ENCODE results near the gene ANO8. TPM values are rescaled to one million over a fixed set of nuclear protein-coding genes. Genes with fewer than 3 reads are reported as not detected.

Gene ANO8
- total and polyA plus RNA-seq, 8 donors = 1.1 to 37.9 (median 9.8) TPM

DNA sequence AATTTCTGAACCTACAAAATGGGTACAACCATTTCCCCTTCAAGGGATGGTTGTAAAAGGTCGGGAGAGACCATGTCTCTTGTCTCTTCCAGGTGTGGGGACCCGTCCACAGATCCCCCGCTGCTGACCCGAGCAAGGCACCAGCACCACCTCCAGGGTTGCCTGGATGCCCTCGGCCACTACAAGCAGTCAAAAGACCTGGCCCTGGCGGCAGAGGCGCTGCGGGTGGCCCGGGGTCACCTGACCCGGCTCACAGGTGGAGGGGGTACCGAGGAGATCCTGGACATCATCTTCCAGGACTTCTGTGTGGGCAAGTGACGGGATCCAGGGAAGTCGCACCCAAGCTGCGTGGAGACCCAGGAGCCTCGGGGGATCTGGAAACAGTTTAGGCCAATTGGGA lies 6.7 kb upstream of the ANO8 start:
- Histone ChIP-seq H3K4me3 (no peak overlapping the region), H3K4me1 (peaks cover 10 to 39% (median 31%) of the 10 kb centered on the region in 4 donors), H3K27me3 (no peaks in the 10 kb centered on the region), H3K36me3 (peaks cover 0 to 32% (median 21%) of the 10 kb centered on the region in 4 donors), H3K27ac (no peak overlapping the region), H3K9me3 (no peaks in the 10 kb centered on the region)
- WGBS, 5 donors = 92 to 96% (median 93%) methylated on average over 14 to 15 of the region's 15 CpGs
- TF ChIP-seq EP300 (IDR thresholded peaks at IDR 0.05) (no peak), CTCF (IDR thresholded peaks at IDR 0.05) (no peak), POLR2AphosphoS5 (IDR thresholded peaks at IDR 0.05) (no peak), POLR2A (IDR thresholded peaks at IDR 0.05) (no peak)
- no peak for DNase-seq
- intact Hi-C loops (cut with DNase I; ENCODE audit: low total_unique reads) = no loop called here

DNA sequence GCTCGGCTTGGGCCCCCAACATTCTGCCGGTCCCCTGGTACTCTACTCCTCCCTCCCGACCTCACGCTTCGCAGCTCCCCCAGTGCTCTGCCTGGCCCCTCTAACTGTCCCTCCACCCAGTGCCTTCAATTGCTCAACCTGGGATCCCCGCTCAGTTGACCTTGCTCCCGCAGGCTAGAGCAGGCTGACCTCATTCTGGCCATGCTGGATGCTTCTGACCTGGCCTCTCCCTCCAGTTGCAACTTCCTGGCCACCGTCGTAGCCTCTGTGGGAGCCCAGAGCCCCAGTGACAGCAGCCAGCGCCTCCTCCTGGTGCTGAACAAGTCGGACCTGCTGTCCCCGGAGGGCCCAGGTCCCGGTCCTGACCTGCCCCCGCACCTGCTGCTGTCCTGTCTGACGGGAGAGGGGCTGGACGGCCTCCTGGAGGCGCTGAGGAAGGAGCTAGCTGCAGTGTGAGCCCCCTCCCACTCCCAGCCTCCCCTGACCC lies 6.3 kb upstream of the ANO8 start:
- intact Hi-C loops (cut with DNase I; ENCODE audit: low total_unique reads) = no loop called here
- Histone ChIP-seq H3K9me3 (no peaks in the 10 kb centered on the region), H3K4me1 (peaks cover 10 to 39% (median 28%) of the 10 kb centered on the region in 4 donors), H3K27me3 (no peaks in the 10 kb centered on the region), H3K27ac (no peak overlapping the region), H3K4me3 (no peak overlapping the region), H3K36me3 (peaks cover 0 to 32% (median 21%) of the 10 kb centered on the region in 4 donors)
- WGBS, 5 donors = 70 to 83% (median 72%) methylated on average over 15 to 17 of the region's 17 CpGs
- DNase-seq = no peak
- no peak for TF ChIP-seq POLR2A (IDR thresholded peaks at IDR 0.05)
- TF ChIP-seq EP300 (IDR thresholded peaks at IDR 0.05) = no peak
- TF ChIP-seq CTCF (IDR thresholded peaks at IDR 0.05) = no peak
- TF ChIP-seq POLR2AphosphoS5 (IDR thresholded peaks at IDR 0.05) = no peak

DNA sequence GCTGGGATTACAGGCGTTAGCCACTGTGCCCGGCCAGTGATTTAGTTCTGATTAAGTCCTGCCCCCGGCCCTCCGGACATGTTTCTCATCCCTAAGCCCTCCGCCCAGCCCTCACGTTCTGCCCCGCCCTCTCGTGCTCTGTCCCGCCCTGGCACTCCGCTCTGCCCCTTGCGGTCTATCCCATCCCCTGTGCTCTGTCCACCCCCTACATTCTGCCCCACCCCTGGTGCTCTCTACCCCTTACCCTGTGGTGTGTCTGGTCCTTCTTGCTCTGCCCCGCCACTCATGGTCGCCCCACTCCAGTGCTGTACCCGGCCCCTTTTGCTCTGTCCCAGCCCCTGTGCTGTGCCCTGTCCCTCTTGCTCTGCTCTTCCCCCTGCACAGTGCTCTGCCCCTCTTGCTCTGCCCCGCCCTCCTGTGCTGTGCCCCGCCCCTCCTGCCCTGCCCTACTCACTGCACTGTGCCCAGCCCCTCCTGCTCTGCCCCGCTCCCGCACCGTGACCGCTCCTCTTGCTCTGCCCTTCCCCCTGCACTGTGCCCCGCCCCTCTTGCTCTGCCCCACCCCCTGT lies 5.7 kb upstream of the ANO8 start:
- no peak for TF ChIP-seq CTCF (IDR thresholded peaks at IDR 0.05)
- no peak for TF ChIP-seq POLR2AphosphoS5 (IDR thresholded peaks at IDR 0.05)
- TF ChIP-seq POLR2A (IDR thresholded peaks at IDR 0.05) = no peak
- no peak for TF ChIP-seq EP300 (IDR thresholded peaks at IDR 0.05)
- Histone ChIP-seq H3K27ac (no peak overlapping the region), H3K4me3 (no peak overlapping the region), H3K36me3 (peaks cover 0 to 32% (median 21%) of the 10 kb centered on the region in 4 donors), H3K27me3 (no peaks in the 10 kb centered on the region), H3K9me3 (no peaks in the 10 kb centered on the region), H3K4me1 (peaks cover 14 to 43% (median 29%) of the 10 kb centered on the region in 4 donors)
- intact Hi-C loops (cut with DNase I; ENCODE audit: low total_unique reads) = no loop called here
- peak; percentile 52 to 77 for DNase-seq
- WGBS, 5 donors = 54 to 66% (median 55%) methylated on average over 19 to 21 of the region's 21 CpGs

DNA sequence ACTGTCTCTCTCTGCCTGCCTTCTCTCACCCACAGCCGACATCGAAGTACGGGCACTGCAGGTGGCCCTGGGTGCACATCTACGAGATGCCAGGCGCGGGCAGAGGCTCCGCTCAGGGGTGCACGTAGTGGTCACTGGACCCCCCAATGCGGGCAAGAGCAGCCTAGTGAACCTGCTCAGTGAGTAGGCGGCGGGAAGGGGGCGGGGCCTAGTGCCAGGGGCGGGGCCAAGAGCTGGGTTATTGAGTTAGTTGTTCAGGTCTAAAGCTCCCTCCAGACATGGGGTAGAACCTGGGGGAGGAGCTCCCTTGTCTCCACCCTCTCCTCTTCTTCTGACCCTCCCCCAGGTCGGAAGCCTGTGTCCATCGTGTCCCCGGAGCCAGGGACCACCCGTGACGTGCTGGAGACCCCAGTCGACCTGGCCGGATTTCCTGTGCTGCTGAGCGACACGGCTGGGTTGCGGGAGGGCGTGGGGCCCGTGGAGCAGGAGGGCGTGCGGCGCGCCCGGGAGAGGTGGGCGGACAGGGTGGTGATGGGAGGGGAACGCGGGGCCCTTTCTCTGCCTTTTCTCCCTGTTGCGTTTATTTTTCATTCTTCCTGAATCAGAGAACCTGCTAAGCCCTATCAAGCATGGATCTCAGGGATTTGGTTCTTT lies 4.6 kb upstream of the ANO8 start:
- Histone ChIP-seq H3K4me1 (peaks cover 19 to 52% (median 39%) of the 10 kb centered on the region in 4 donors), H3K36me3 (peaks cover 0 to 32% (median 21%) of the 10 kb centered on the region in 4 donors), H3K27ac (no peak overlapping the region), H3K9me3 (no peaks in the 10 kb centered on the region), H3K4me3 (no peak overlapping the region), H3K27me3 (no peaks in the 10 kb centered on the region)
- intact Hi-C loops (cut with DNase I; ENCODE audit: low total_unique reads) = no loop called here
- WGBS, 5 donors = 86 to 91% (median 90%) methylated on average over 34 of the region's 34 CpGs
- no peak for DNase-seq
- TF ChIP-seq EP300 (IDR thresholded peaks at IDR 0.05) = no peak
- TF ChIP-seq POLR2AphosphoS5 (IDR thresholded peaks at IDR 0.05) = no peak
- TF ChIP-seq CTCF (IDR thresholded peaks at IDR 0.05) = no peak
- TF ChIP-seq POLR2A (IDR thresholded peaks at IDR 0.05) = no peak

Measured in stomach (tissue), 9 donors.